IPS DF 4.7 (cell line): ENCODE results near the gene KIAA1328.
"Not testable (repeated sequence)": the region's sequence is repeated elsewhere in the genome, so short reads cannot be mapped to it uniquely, and the experiment has no call there.

Source experiments
- DNase-seq: peaks from one replicate; pipeline ENCODE4 v3.0.0-alpha.2; 2013; ENCODE audit warnings: low spot score; ENCODE audit errors: extremely low read depth

The KIAA1328 gene

GRCh38 chr18:36887114-36887513 is 58.2 kb downstream of the KIAA1328 start:
- DNase-seq: no peak

- no peak for DNase-seq
These were observed 58.9 kb downstream of the KIAA1328 start for GRCh38 chr18:36887864-36888263.

- no peak for DNase-seq
These were observed 59.9 kb downstream of the KIAA1328 start for GRCh38 chr18:36888778-36889177.

GRCh38 chr18:36889321-36889720 is 60.4 kb downstream of the KIAA1328 start:
- no peak for DNase-seq

GRCh38 chr18:36889742-36890141 is 60.8 kb downstream of the KIAA1328 start:
- DNase-seq: no peak

GRCh38 chr18:36890598-36890997 is 61.7 kb downstream of the KIAA1328 start:
- DNase-seq: no peak

GRCh38 chr18:36893227-36893626 is 64.3 kb downstream of the KIAA1328 start:
- DNase-seq: no peak

GRCh38 chr18:36895606-36896005 is 66.7 kb downstream of the KIAA1328 start:
- no peak for DNase-seq

GRCh38 chr18:36897253-36897652 is 68.3 kb downstream of the KIAA1328 start:
- no peak for DNase-seq

- no peak for DNase-seq
These were observed 70.4 kb downstream of the KIAA1328 start for GRCh38 chr18:36899289-36899688.

- DNase-seq: no peak
These were observed 71.5 kb downstream of the KIAA1328 start for GRCh38 chr18:36900466-36900865.

- no peak for DNase-seq
These were observed 72.4 kb downstream of the KIAA1328 start for GRCh38 chr18:36901277-36901701.

- no peak for DNase-seq
These were observed 74.4 kb downstream of the KIAA1328 start for GRCh38 chr18:36903215-36903928.

- no peak for DNase-seq
These were observed 76.6 kb downstream of the KIAA1328 start for GRCh38 chr18:36905571-36905970.

GRCh38 chr18:36909282-36909681 is 80.4 kb downstream of the KIAA1328 start:
- DNase-seq: not testable (repeated sequence)

GRCh38 chr18:36912887-36913286 is 84.0 kb downstream of the KIAA1328 start:
- DNase-seq: no peak

- DNase-seq: no peak
These were observed 89.0 kb downstream of the KIAA1328 start for GRCh38 chr18:36917907-36918306.

- DNase-seq: no peak
These were observed 100.7 kb downstream of the KIAA1328 start for GRCh38 chr18:36929601-36930000.

- no peak for DNase-seq
These were observed 102.2 kb downstream of the KIAA1328 start for GRCh38 chr18:36931106-36931505.

- DNase-seq: no peak
These were observed 104.6 kb downstream of the KIAA1328 start for GRCh38 chr18:36933552-36933951.

GRCh38 chr18:36934884-36935283 is 106.0 kb downstream of the KIAA1328 start:
- DNase-seq: no peak

GRCh38 chr18:36942264-36942663 is 113.3 kb downstream of the KIAA1328 start:
- DNase-seq: peak; percentile 9

- peak; percentile 82 for DNase-seq
These were observed 119.0 kb downstream of the KIAA1328 start for GRCh38 chr18:36947820-36948348.
